PC-3 (cell line): ENCODE measurements around the gene OGDH. TPM values are rescaled to one million over a fixed set of nuclear protein-coding genes. Genes with fewer than 3 reads are reported as not detected.
A peak's percentile ranks its signal among the peaks of the same experiment; 100 is the strongest.

Experiments used
- ATAC-seq: fragments of 200-7000 bp; cut with Tn5 transposase; 2 replicates; pipeline ENCODE4 v1.9.1; 2020; ENCODE audit warnings: mild to moderate bottlenecking, moderate library complexity
- BruUV-seq: library from RNA; stranded (reverse); fragments of 400-500 nt; replicated peaks from 2 replicates; lab custom pipeline; 2021; lab: Mats Ljungman, UMichigan
- CTCF ChIA-PET: fragments of 300-600 bp; sonication (Branson Sonifier 250); formaldehyde crosslinking; loops from one replicate; lab custom pipeline; 2022; ENCODE audit warnings: antibody characterized with exemption; lab: Charles Lee
- POLR2A ChIA-PET: fragments of 300-600 bp; sonication (Branson Sonifier 250); formaldehyde crosslinking; loops from one replicate; lab custom pipeline; 2022; ENCODE audit warnings: antibody characterized with exemption; ENCODE audit not compliant: unreplicated experiment; lab: Charles Lee
- DNase-seq: peaks from one replicate; pipeline ENCODE4 v3.0.0-alpha.2; 2015
- H2AFZ ChIP-seq: fragments of 300-600 bp; sonication (generic); 2 replicates; pipeline ENCODE4 v1.6.0; 2016; ENCODE audit warnings: antibody characterized with exemption, low read length
- H3F3A ChIP-seq: fragments of 300-600 bp; sonication (generic); one replicate; pipeline ENCODE4 v1.6.0; 2017; ENCODE audit warnings: antibody characterized with exemption, low read length, control low read depth, mild to moderate bottlenecking; ENCODE audit not compliant: unreplicated experiment
- H3K27ac ChIP-seq: fragments of 300-600 bp; sonication (generic); 2 replicates; pipeline ENCODE4 v1.5.1; 2016; ENCODE audit warnings: mild to moderate bottlenecking, low read length
- H3K27me3 ChIP-seq: fragments of 300-600 bp; sonication (generic); 2 replicates; pipeline ENCODE4 v1.6.1; 2016; ENCODE audit warnings: low read length, mixed read lengths
- H3K36me3 ChIP-seq: fragments of 300-600 bp; sonication (generic); 2 replicates; pipeline ENCODE4 v1.6.1; 2016; ENCODE audit warnings: low read depth, mixed run types, low read length, mixed read lengths
- H3K4me1 ChIP-seq: fragments of 300-600 bp; sonication (generic); 2 replicates; pipeline ENCODE4 v1.5.1; 2016; ENCODE audit warnings: low read length; ENCODE audit not compliant: insufficient read depth
- H3K4me2 ChIP-seq: fragments of 300-600 bp; sonication (generic); 2 replicates; pipeline ENCODE4 v1.6.0; 2016; ENCODE audit warnings: low read length
- H3K4me3 ChIP-seq: fragments of 300-600 bp; sonication (generic); 2 replicates; pipeline ENCODE4 v1.5.1; 2016; ENCODE audit warnings: mild to moderate bottlenecking, low read length, mixed read lengths
- H3K79me2 ChIP-seq: fragments of 300-600 bp; sonication (generic); 2 replicates; pipeline ENCODE4 v1.6.1; 2017; ENCODE audit warnings: low read length, mixed read lengths
- H3K9ac ChIP-seq: fragments of 300-600 bp; sonication (generic); 2 replicates; pipeline ENCODE4 v1.6.0; 2016; ENCODE audit warnings: mild to moderate bottlenecking, low read length
- H3K9me2 ChIP-seq: fragments of 300-600 bp; sonication (generic); replicated peaks from 2 replicates; pipeline ENCODE4 v1.6.1; 2016; ENCODE audit warnings: mixed run types, low read length, mixed read lengths
- H3K9me3 ChIP-seq: fragments of 300-600 bp; sonication (generic); 2 replicates; pipeline ENCODE4 v1.6.1; 2016; ENCODE audit warnings: low read length, mixed read lengths
- H4K20me1 ChIP-seq: fragments of 300-600 bp; sonication (generic); 2 replicates; pipeline ENCODE4 v1.6.1; 2016; ENCODE audit warnings: low read length, mixed read lengths
- CTCF ChIP-seq: fragments of 300-600 bp; sonication (generic); conservative IDR thresholded peaks from 2 replicates; pipeline ENCODE4 v1.5.1; 2017; ENCODE audit warnings: antibody characterized with exemption, low read depth, mild to moderate bottlenecking, low read length
- EZH2 ChIP-seq: fragments of 300-600 bp; sonication (generic); IDR thresholded peaks from one replicate; pipeline ENCODE4 v1.6.1; 2017; ENCODE audit warnings: antibody characterized with exemption, mild to moderate bottlenecking, low read length; ENCODE audit not compliant: unreplicated experiment
- EZH2phosphoT487 ChIP-seq: fragments of 300-600 bp; sonication (generic); IDR thresholded peaks from 2 replicates; pipeline ENCODE4 v1.6.1; 2018; ENCODE audit warnings: mild to moderate bottlenecking, antibody characterized with exemption, low read length, borderline replicate concordance
- intact Hi-C: fragments of 100-400 bp; cut with micrococcal nuclease; formaldehyde crosslinking; loops from 2 replicates; pipeline ENCODE4 v1.9.0; 2023
- total RNA-seq: library from RNA; depleted of rRNA; stranded (reverse); fragments of >200 nt; gene quantifications from 2 replicates; pipeline ENCODE4 v1.2.3, GENCODE V29; 2014

OGDH gene
- total RNA-seq, 1 experiment from 2014 or later, result 66.2 TPM

- Histone ChIP-seq H3K9ac (peak within 1 kb of the TSS; percentile 89), H3K36me3 (peaks cover 8% of the 10 kb centered on the region; the same call in 1 of the 2 replicates), H4K20me1 (peaks cover 15% of the 10 kb centered on the region), H2AFZ (peak within 1 kb of the TSS; percentile 77), H3K79me2 (peaks cover 43% of the 10 kb centered on the region), H3K4me1 (peaks cover 24% of the 10 kb centered on the region), H3K27ac (peak within 1 kb of the TSS; percentile 77), H3K4me3 (peak within 1 kb of the TSS; percentile 85), H3K4me2 (peak within 1 kb of the TSS; percentile 85), H3K9me2 (no peaks in the 10 kb centered on the region), H3F3A (no peaks in the 10 kb centered on the region), H3K9me3 (no peaks in the 10 kb centered on the region), H3K27me3 (no peaks in the 10 kb centered on the region)
- ATAC-seq, result peak; percentile 85
- BruUV-seq, result no TSS peak
- peak; percentile 84 for DNase-seq
- no peak for TF ChIP-seq EZH2
- TF ChIP-seq CTCF, result no peak
- TF ChIP-seq EZH2phosphoT487, result no peak
- POLR2A ChIA-PET, result interaction anchor here (0.5 kb wide), 1 partner anchor 9 kb away, joined by 3 read pairs; no protein-coding TSS in a partner anchor
- intact Hi-C loops, result loop anchor here (1.0 to 5.0 kb wide), 3 partner anchors 13 to 161 kb away; partner anchors contain the start of gene PPIA
- CTCF ChIA-PET, result no interaction called here
Observed at GRCh38 chr7:44748045-44748947, 141.9 kb downstream of the OGDH start, which contains the start of gene ZMIZ2. Gene ZMIZ2, plus strand, starts transcription at chr7:44748847. Its CDS starts 7,403 bp downstream, at chr7:44756250.

DNA sequence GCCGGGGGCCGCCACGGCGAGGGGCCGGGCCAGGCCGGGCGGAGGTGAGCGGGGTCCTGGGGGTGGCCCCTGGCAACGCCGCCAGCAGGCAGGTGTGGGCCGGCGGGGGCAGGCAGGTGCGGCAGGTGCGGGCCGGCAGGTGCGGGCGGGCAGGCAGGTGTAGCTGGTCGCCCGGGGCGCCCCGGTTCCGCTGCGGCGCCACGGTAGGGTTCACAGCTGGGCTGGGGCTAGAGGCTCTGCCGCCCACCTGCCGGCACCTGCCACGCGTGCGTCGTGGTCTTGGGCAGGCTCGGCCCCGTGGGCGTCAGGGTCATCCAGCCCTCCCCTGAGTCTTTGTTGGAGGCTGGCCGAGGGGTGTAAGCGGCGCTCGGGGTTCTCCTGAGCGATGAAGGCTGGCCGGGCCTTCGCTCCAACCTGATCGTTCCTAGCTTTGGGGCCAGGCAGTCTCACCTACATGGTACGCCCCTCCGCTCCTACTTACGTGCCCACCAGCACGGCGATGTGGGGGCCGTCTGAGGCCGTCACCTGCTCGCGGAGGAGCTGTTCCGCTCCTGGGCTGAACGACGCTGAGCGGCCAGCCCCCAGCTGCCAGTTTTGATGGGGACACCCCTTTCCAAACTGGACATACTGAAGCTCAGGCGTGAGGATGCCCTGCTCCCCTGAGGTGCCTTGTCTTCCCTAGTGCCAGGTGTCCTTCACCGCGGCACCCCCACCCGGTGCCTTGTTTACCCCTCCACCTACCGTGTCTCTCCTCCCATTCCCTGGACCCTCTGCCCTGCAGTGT is 142.7 kb downstream of the OGDH start:
- Histone ChIP-seq H3K9me2 (no peaks in the 10 kb centered on the region), H3K36me3 (peaks cover 8% of the 10 kb centered on the region; the same call in 1 of the 2 replicates), H3K4me1 (peaks cover 24% of the 10 kb centered on the region), H3K9me3 (no peaks in the 10 kb centered on the region), H2AFZ (no peak overlapping the region), H3K27me3 (no peaks in the 10 kb centered on the region), H3K4me3 (peak overlapping the region; percentile 85), H4K20me1 (peaks cover 15% of the 10 kb centered on the region), H3K79me2 (peaks cover 51% of the 10 kb centered on the region), H3F3A (no peaks in the 10 kb centered on the region), H3K9ac (peak overlapping the region; percentile 89), H3K27ac (peak overlapping the region; percentile 28), H3K4me2 (peak overlapping the region; percentile 85)
- DNase-seq (no peak), ATAC-seq (peak; percentile 4)
- no TSS peak for BruUV-seq
- TF ChIP-seq CTCF (no peak), EZH2 (no peak), EZH2phosphoT487 (no peak)
- intact Hi-C loops, result loop anchor here (1.0 to 5.0 kb wide), 3 partner anchors 14 to 162 kb away; partner anchors contain the start of gene PPIA
- CTCF ChIA-PET, result no interaction called here
- POLR2A ChIA-PET, result no interaction called here
